ENCODE measurements around the gene XYLT2. TPM values are rescaled to one million over a fixed set of nuclear protein-coding genes. Genes with fewer than 3 reads are reported as not detected.

Gene XYLT2
- total and polyA plus RNA-seq, 9 of the 15 experiments (the other 6 are each of a cell fraction or from before 2014, with no cell fraction given) = 0.63 to 9.1 (median 4.3) TPM

DNA sequence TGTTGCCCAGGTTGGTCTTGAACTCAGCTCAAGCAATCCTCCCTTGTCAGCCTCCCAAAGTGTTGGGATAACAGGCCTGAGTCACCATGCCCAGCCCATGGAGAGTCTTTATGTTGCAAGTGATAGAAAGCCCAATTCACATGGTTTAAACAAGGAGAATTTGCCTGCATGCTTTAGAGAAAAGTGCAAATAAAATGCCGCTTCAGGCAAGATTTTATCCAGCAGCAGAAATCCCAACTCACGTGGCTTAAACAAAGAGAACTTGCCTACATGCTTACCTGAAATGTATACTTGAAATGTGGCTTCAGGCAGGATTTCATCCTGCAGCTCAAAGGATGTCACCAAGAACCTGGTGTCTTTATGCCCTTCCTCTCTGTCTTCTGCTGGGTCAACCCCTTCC lies 28.8 kb upstream of the XYLT2 start (continued):
- TF ChIP-seq ETV6 (IDR thresholded peaks at IDR 0.05; ENCODE audit: borderline replicate concordance in 1 of 2, low read depth in 2 of 2, low read length in 1 of 2) = no peak
- TF ChIP-seq ETV6 (CRISPR knock-in tag; IDR thresholded peaks at IDR 0.05; ENCODE audit: borderline replicate concordance) = no peak
- TF ChIP-seq ZBTB5 (IDR thresholded peaks at IDR 0.05) = no peak
- no peak for TF ChIP-seq HMG20A (CRISPR knock-in tag; conservative IDR thresholded peaks at IDR 0.05)
- no peak for TF ChIP-seq CREB1 (IDR thresholded peaks at IDR 0.05)
- TF ChIP-seq CREB1 (CRISPR knock-in tag; IDR thresholded peaks at IDR 0.05) = no peak

- no peak for TF ChIP-seq ETV5 (CRISPR knock-in tag; IDR thresholded peaks at IDR 0.05; ENCODE audit: low read depth)
- TF ChIP-seq, protein P1, sequence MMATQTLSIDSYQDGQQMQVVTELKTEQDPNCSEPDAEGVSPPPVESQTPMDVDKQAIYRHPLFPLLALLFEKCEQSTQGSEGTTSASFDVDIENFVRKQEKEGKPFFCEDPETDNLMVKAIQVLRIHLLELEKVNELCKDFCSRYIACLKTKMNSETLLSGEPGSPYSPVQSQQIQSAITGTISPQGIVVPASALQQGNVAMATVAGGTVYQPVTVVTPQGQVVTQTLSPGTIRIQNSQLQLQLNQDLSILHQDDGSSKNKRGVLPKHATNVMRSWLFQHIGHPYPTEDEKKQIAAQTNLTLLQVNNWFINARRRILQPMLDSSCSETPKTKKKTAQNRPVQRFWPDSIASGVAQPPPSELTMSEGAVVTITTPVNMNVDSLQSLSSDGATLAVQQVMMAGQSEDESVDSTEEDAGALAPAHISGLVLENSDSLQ (IDR thresholded peaks at IDR 0.05) = peak; percentile 61
- TF ChIP-seq MEIS2 (IDR thresholded peaks at IDR 0.05; ENCODE audit: partially characterized antibody) = peak; percentile 64
- no peak for TF ChIP-seq ZNF707 (CRISPR knock-in tag; conservative IDR thresholded peaks at IDR 0.05)
- TF ChIP-seq, protein P2, sequence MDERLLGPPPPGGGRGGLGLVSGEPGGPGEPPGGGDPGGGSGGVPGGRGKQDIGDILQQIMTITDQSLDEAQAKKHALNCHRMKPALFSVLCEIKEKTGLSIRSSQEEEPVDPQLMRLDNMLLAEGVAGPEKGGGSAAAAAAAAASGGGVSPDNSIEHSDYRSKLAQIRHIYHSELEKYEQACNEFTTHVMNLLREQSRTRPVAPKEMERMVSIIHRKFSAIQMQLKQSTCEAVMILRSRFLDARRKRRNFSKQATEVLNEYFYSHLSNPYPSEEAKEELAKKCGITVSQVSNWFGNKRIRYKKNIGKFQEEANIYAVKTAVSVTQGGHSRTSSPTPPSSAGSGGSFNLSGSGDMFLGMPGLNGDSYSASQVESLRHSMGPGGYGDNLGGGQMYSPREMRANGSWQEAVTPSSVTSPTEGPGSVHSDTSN (CRISPR knock-in tag; IDR thresholded peaks at IDR 0.05; ENCODE audit: low read depth) = no peak
- TF ChIP-seq, protein P2 (tag; conservative IDR thresholded peaks at IDR 0.05; ENCODE audit: low read depth) = peak; percentile 76
- TF ChIP-seq ZFPM2 (CRISPR knock-in tag; IDR thresholded peaks at IDR 0.05) = no peak
- no peak for TF ChIP-seq YBX1 (IDR thresholded peaks at IDR 0.05)
- H3K9me1 ChIP-seq (ENCODE audit: control insufficient read depth, insufficient read depth, low read length) = no peaks in the 10 kb centered on the region
- no peak overlapping the region for H3K4me3 ChIP-seq
- BruUV-seq (replicated peaks) = no TSS peak
- H3K4me2 ChIP-seq (ENCODE audit: insufficient read depth, low read length) = no peak overlapping the region
- FAIRE-seq = no peak
- DNase-seq (ENCODE audit: extremely low read depth in 1 of 4, low spot score in 3 of 4) = peak in 1 of 4 experiments; percentile 20
- no peaks in the 10 kb centered on the region for H3K79me2 ChIP-seq (ENCODE audit: control insufficient read depth, insufficient read depth, low read length)
- H3K36me3 ChIP-seq (ENCODE audit: control insufficient read depth, insufficient read depth, low read length) = no peaks in the 10 kb centered on the region
- in situ Hi-C loops (cut with MboI) = no loop called here
- intact Hi-C loops (cut with micrococcal nuclease) = no loop called here
- peak overlapping the region; percentile 75 for H2AFZ ChIP-seq (ENCODE audit: low read depth, low read length)
- CTCF ChIA-PET (ENCODE audit: low intra/inter-chr PET ratio) = no interaction called here
- no peak overlapping the region for H3K27ac ChIP-seq (ENCODE audit: extremely low read depth, low read depth, low read length)
- no peaks in the 10 kb centered on the region for H4K20me1 ChIP-seq (replicated peaks; ENCODE audit: control insufficient read depth, insufficient read depth, low read length)
- ATAC-seq = peak; percentile 52
- POLR2A ChIA-PET = interaction anchor here (0.6 to 1.4 kb wide), 2 partner anchors 98 to 165 kb away, joined by 4 read pairs; no protein-coding TSS in a partner anchor
- WGBS (ENCODE audit: insufficient coverage, low coverage, missing lambda C conversion rate) = 21% methylated on average over 10 of the region's 10 CpGs
- H3K4me1 ChIP-seq (replicated peaks in 1 of 2; ENCODE audit: control insufficient read depth in 2 of 2, insufficient read depth in 2 of 2, low read length in 2 of 2) = no peaks in the 10 kb centered on the region; a peak in 1 of 5 replicates
- H3K9ac ChIP-seq (ENCODE audit: insufficient read depth in 1 of 2, low read depth in 2 of 2, low read length in 2 of 2) = no peak overlapping the region; a peak in 1 of 4 replicates
- peaks cover 16 to 24% of the 10 kb centered on the region in 2 experiments; a peak in 4 of 5 replicates for H3K27me3 ChIP-seq (ENCODE audit: control insufficient read depth in 2 of 2, insufficient read depth in 2 of 2, low read length in 2 of 2)
- H3K9me3 ChIP-seq (replicated peaks; ENCODE audit: control insufficient read depth, insufficient read depth, low read depth, low read length) = no peaks in the 10 kb centered on the region
Observed at GRCh38 chr17:50318501-50319285, 27.2 kb upstream of the XYLT2 start.

All from K562 (cell line).